HG02798 (cell line): ENCODE results near the gene GCM1.
"Not testable (repeated sequence)": the region's sequence is repeated elsewhere in the genome, so short reads cannot be mapped to it uniquely, and the experiment has no call there.

Experiments used
- ATAC-seq: cut with Tn5 transposase; IDR thresholded peaks from one replicate; pipeline ENCODE4 v1.9.1; 2021; ENCODE audit warnings: mild to moderate bottlenecking; ENCODE audit not compliant: unreplicated experiment, poor library complexity

Gene GCM1

GRCh38 chr6:53148684-53149083, at the start of gene GCM1:
TSS of gene GCM1 (minus strand) at chr6:53148841. CDS start at chr6:53145632, 3,209 bp downstream.
- no peak for ATAC-seq

- no peak for ATAC-seq
Observed at GRCh38 chr6:53197553-53197952, 48.9 kb upstream of the GCM1 start.

GRCh38 chr6:53195048-53195447, 46.4 kb upstream of the GCM1 start:
- no peak for ATAC-seq

- ATAC-seq, result no peak
Observed at GRCh38 chr6:53192682-53193188, 44.1 kb upstream of the GCM1 start.

GRCh38 chr6:53189554-53189953, 40.9 kb upstream of the GCM1 start:
- ATAC-seq, result no peak

- ATAC-seq, result no peak
Observed at GRCh38 chr6:53188833-53189232, 40.2 kb upstream of the GCM1 start.

- ATAC-seq, result no peak
Observed at GRCh38 chr6:53180678-53181077, 32.0 kb upstream of the GCM1 start.

GRCh38 chr6:53179961-53180651, 31.5 kb upstream of the GCM1 start:
- ATAC-seq, result no peak

- no peak for ATAC-seq
Observed at GRCh38 chr6:53178837-53179432, 30.3 kb upstream of the GCM1 start.

- no peak for ATAC-seq
Observed at GRCh38 chr6:53175027-53175426, 26.4 kb upstream of the GCM1 start.

- peak; percentile 3 for ATAC-seq
Observed at GRCh38 chr6:53172468-53172803, 23.8 kb upstream of the GCM1 start.

GRCh38 chr6:53171605-53172467, 23.2 kb upstream of the GCM1 start:
- peak; percentile 97 for ATAC-seq

GRCh38 chr6:53168516-53169267, 20.1 kb upstream of the GCM1 start:
- ATAC-seq, result no peak

GRCh38 chr6:53165293-53165692, 16.7 kb upstream of the GCM1 start:
- no peak for ATAC-seq

- no peak for ATAC-seq
Observed at GRCh38 chr6:53162606-53163005, 14.0 kb upstream of the GCM1 start.

GRCh38 chr6:53161481-53162009, 12.9 kb upstream of the GCM1 start:
- no peak for ATAC-seq

- ATAC-seq, result no peak
Observed at GRCh38 chr6:53159558-53159957, 10.9 kb upstream of the GCM1 start.

- ATAC-seq, result not testable (repeated sequence)
Observed at GRCh38 chr6:53158076-53158475, 9.4 kb upstream of the GCM1 start.

- not testable (repeated sequence) for ATAC-seq
Observed at GRCh38 chr6:53155279-53155678, 6.6 kb upstream of the GCM1 start.

- ATAC-seq, result no peak
Observed at GRCh38 chr6:53154794-53155193, 6.2 kb upstream of the GCM1 start.
